Skin epidermis (tissue), 12 donors: Measurements from ENCODE around the gene LENG9.
A peak's percentile ranks its signal among the peaks of the same experiment; 100 is the strongest.

Experiments
- H3K27ac ChIP-seq, 21 experiments: fragments of 200-600 bp; sonication (generic) in 11 of 21; one replicate each; pipeline ENCODE4 v1.5.0; 2020; ENCODE audit warnings: mild to moderate bottlenecking in 3 of 21, inconsistent platforms in 2 of 21, moderate library complexity in 2 of 21
- H3K4me3 ChIP-seq, 7 experiments: fragments of 200-600 bp; sonication (generic) in 2 of 7; one replicate each; pipeline ENCODE4 v1.5.0; 2020; ENCODE audit warnings: inconsistent platforms in 2 of 7, mild to moderate bottlenecking in 2 of 7, moderate library complexity in 1 of 7

Gene LENG9

DNA sequence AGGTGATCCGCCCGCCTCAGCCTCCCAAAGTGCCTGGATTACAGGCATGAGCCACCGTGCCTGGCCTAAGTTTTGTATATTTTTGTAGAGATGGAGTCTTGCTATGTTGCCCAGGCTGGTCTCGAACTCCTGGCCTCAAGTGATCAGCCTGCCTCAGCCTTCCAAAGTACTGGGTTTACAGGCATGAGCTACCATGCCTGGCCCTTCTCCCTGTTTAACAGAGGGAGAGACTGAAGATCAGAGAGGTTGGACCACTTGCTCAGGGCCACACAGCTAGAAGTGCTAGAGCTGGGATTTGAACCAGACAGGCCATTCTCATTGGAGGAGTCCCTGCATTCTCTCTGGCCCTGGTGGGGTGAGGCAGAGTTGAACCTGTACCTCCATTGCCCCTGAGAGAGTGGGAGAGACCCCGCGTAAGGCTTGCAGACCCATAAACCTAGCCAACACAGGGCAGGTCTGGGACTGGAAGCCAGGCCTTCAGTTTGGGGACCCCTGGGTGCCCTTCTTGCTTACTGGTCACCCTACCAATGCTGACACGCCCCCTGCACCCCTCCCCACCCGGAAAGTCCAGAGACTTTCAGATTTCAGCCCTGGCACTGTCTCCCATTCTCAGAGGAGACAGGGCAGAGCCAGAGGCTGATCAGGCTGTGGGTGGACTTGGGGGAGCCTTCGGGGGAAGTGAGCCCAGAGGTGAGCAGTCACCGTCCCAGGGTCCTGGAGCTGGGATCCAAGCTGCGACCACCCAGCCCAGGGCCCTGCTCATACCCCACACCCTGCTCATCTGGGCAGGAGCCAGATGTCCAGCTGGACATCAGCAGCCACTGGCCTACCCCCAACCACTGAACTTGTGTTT is 35.0 kb downstream of the LENG9 start:
- Histone ChIP-seq H3K4me3 (no peak overlapping the region), H3K27ac (no peak overlapping the region)

- no peak overlapping the region for H3K4me3 ChIP-seq
- no peak overlapping the region for H3K27ac ChIP-seq
Observed at GRCh38 chr19:54427586-54427985, 36.0 kb downstream of the LENG9 start.

DNA sequence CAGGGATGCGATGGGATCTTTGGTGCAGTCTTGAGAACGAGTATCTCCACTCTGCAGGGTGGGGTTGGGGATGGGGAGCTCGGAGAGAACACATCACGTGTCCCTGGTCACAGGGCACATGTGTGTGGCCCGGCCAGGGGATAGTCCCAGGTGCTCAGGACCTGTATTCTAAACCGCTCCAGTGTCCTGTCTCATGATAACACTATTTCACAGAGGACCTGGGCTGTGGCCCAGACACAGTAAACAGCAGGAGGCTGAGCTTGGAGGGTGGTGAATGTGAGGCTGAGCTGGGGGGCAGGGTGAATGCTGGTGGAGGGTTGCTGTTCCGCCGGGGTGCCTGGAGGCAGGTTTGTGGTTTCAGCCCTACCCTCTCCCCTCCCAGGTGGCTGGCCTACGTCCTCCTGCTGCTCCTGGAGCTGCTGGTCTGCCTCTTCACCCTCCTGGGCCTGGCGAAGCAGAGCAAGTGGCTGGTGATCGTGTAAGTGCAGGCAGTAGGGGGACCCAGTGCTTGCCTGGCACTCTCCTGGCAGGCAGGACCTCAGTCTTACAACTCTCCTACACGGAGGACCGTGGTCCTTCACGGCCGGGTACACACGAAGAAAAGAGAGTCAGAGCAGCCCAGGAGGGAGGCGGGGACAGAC is 37.2 kb downstream of the LENG9 start:
- H3K4me3 ChIP-seq = no peak overlapping the region

DNA sequence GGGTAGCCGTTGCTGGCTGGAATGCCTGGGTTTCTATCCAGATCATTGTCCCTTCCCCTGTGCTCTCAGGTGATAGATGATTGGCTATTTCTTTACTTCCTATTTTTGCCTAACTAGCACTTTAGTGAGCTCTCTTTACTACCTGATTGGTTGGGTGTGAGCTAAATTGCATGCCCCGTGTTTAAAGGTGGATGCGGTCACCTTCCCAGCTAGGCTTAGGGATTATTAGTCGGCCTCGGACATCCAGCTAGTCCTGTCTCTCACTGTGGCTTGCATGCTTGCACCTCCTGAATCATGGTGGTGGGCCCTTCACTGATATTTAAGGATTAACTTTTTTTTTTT is 38.2 kb downstream of the LENG9 start:
- no peak overlapping the region for H3K4me3 ChIP-seq
- H3K27ac ChIP-seq = no peak overlapping the region

More for the DNA sequence above, 37.2 kb downstream of the LENG9 start:
- no peak overlapping the region for H3K27ac ChIP-seq

GRCh38 chr19:54424660-54425381 is 38.8 kb downstream of the LENG9 start:
- H3K4me3 ChIP-seq = no peak overlapping the region
- H3K27ac ChIP-seq = no peak overlapping the region

DNA sequence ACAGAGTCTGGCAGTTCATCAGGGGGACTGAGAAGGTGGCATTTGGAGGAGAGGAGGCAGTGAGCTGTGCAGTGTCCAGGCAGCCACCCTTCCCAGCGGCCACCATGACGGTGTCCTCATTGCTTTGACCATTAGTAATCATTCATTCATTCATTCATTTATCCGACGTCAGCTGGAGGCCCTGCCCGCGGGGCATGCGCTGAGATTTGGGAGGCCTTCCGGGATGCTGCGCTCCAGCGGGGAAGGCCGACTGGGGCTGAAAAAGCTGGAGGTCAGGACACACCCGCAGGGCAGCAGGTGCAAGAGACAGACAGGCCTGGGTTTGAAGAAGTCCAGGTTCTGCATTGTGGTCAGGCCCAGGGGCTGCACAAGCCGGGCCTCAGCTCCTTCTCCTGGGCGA is 39.4 kb downstream of the LENG9 start:
- H3K27ac ChIP-seq = no peak overlapping the region

GRCh38 chr19:54422136-54422535 is 41.4 kb downstream of the LENG9 start:
- Histone ChIP-seq H3K27ac (no peak overlapping the region), H3K4me3 (no peak overlapping the region)

More for the DNA sequence above, 39.4 kb downstream of the LENG9 start:
- no peak overlapping the region for H3K4me3 ChIP-seq

- Histone ChIP-seq H3K27ac (no peak overlapping the region), H3K4me3 (no peak overlapping the region)
Observed at GRCh38 chr19:54421521-54421920, 42.1 kb downstream of the LENG9 start.

GRCh38 chr19:54421169-54421516 is 42.4 kb downstream of the LENG9 start:
- no peak overlapping the region for H3K27ac ChIP-seq
- H3K4me3 ChIP-seq = no peak overlapping the region

DNA sequence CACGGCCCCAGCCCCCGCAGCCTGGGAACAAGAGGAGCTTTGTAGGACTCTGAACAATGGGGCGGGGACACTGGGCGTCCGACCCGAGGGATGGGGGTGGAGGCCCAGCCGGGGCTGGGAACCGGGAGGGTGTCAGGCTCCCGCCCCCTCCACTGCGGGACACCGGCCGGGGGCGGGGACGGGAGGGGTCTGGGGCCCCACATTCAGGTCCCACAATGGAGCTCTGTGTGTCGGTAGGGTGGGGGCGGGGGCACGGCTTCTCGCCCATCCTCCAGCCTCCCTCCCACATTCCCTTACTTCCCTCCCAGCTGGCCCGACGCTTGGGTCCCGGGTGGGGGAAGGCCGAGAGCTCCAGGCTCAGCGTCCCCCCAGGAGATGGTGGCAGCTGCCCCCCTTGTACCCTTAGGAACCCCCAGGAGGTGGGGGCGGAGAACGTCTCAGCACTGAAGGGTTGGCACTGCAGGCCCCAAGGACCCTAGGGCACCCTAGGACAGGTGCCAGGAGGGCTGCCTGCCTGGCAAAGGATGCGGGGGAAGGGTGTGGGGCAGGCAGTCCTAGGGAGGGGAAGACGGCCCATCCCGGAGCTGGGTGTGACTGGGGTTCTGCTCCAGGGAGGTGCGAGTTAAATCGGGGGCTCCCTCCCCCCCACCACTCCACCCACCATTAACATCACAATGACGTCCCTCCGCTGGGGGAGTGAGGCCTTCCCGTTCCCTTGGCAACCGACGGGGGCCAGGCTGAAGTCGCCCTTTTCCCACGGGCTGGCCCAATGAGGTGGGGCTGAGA is 43.0 kb downstream of the LENG9 start:
- Histone ChIP-seq H3K27ac (peak overlapping the region in 1 of 21 experiments; percentile 22), H3K4me3 (no peak overlapping the region)

GRCh38 chr19:54420068-54420382 is 43.6 kb downstream of the LENG9 start:
- H3K27ac ChIP-seq = peak overlapping the region in 1 of 21 experiments; percentile 18
- H3K4me3 ChIP-seq = no peak overlapping the region

- no peak overlapping the region for H3K4me3 ChIP-seq
- peak overlapping the region in 1 of 21 experiments; percentile 63 for H3K27ac ChIP-seq
Observed at GRCh38 chr19:54418930-54419800, 44.4 kb downstream of the LENG9 start.

DNA sequence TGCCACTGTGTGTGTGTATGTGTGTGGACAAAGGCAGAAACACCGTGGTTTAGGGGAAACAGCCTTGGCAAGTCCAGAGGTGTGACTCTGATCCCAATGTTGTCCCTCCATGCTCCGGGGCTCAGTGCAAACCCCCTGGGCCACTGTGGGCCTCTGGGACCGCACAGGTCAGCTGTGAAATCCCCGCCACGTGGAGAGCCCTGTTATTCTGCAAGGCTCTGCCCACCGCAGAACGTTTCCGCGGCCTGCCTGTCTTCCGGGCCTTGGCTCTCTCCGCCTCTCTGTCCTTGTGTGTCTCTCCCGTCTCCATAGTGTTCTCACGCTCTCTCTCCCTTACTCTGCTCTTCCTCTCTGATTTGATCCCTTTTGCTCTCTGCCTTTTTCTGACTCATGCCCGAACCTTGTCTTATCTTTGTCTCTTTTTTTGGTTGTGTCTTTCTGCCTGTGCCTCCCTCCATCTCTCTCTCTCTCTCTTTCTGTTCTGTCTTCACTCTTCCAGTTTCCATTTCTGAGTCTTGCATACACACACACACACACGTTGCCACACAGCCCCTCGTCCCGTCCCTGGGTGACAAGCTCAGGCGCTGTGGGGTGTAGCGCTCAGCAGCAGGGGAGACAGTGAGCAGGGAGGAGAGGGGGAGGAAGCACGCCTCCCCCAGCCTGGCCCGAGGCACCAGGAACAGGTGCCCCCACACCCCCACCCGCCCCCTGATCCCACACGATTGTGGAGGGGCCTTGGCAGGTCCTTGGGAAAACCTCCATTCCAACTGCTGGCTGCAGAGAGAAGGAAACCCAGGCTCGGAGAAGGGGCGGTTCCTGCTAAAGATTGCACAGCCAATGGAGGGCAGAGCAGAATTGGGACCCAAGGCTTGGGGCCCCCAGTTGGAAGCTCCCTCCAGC is 45.3 kb downstream of the LENG9 start:
- Histone ChIP-seq H3K27ac (no peak overlapping the region), H3K4me3 (no peak overlapping the region)

- H3K27ac ChIP-seq = no peak overlapping the region
- H3K4me3 ChIP-seq = no peak overlapping the region
Observed at GRCh38 chr19:54416695-54417491, 46.7 kb downstream of the LENG9 start.

DNA sequence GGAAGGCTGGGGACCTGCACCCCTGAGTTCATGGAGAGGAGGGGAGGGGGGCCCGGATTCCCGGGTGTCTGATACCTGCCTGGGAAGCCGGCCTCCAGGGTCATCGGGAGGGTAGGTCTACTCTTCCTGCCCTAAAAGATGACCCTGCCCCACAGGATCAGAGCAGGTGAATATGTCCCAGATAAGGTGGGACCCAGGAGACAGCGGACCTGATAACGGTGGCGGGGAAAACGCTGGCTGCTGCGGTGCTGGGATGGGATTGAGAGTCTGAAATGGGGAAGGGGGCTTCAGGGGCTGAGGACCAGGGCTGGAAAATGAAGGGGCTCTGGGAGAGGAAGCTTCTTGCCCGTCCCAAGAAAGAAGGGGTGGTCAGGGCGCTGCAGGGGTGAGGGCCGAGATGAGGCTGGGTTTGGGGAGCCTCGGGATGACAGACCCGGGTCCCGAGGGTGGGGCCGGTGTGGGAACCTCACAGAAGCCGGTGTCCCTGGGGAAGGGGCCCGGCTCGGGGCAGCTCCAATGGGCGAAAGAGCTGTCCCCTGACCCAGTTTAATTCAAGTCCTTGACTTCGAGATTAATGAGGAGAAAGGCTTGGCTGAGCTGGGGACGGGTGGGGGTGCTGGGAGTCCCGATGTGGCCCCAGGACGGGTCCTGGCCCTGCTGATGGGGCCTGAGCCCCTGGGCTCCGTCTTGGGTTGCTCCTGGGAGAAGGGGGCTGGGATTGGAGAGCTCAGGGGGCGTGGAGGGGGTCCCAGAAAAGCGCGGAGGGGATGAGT is 47.5 kb downstream of the LENG9 start:
- Histone ChIP-seq H3K27ac (peak overlapping the region in 1 of 21 experiments; percentile 18), H3K4me3 (peak overlapping the region in 1 of 7 experiments; percentile 8)

GRCh38 chr19:54415208-54415900 is 48.2 kb downstream of the LENG9 start, which contains the start of gene TTYH1:
TTYH1 (plus strand) TSS chr19:54415464; CDS start chr19:54415553, 89 bp downstream.
- Histone ChIP-seq H3K27ac (peak within 1 kb of the TSS in 1 of 21 experiments; percentile 18), H3K4me3 (peak within 1 kb of the TSS in 1 of 7 experiments; percentile 8)
